Spleen (tissue), 11 donors: ENCODE measurements around the gene CD4. TPM values are rescaled to one million over a fixed set of nuclear protein-coding genes. Genes with fewer than 3 reads are reported as not detected.

ENCODE experiments used
- DNase-seq: peaks from one replicate; pipeline ENCODE4 v3.0.0-alpha.2; 2020
- H3K27ac ChIP-seq, 8 donors: fragments of 200-600 bp; sonication (generic) in 7 of 8; 1 replicate in 4 of 8; 2 replicates in 4 of 8; pipeline versions ENCODE4 v1.5.0 to v1.8.0; 2016 to 2021; ENCODE audit warnings: inconsistent platforms in 4 of 8, mild to moderate bottlenecking in 4 of 8, moderate library complexity in 1 of 8
- H3K27me3 ChIP-seq, 7 donors: fragments of 200-600 bp; sonication (generic) in 6 of 7; replicated peaks in 1 of 7; 1 replicate in 4 of 7; 2 replicates in 3 of 7; pipeline versions ENCODE4 v1.5.0 to v1.8.0; 2016 to 2021; ENCODE audit warnings: inconsistent platforms in 3 of 7, mild to moderate bottlenecking in 1 of 7
- H3K36me3 ChIP-seq, 6 donors: fragments of 200-600 bp; sonication (generic) in 5 of 6; 1 replicate in 4 of 6; 2 replicates in 2 of 6; pipeline versions ENCODE4 v1.5.0 to v1.8.0; 2016 to 2021; ENCODE audit warnings: inconsistent platforms in 2 of 6
- H3K4me1 ChIP-seq, 6 donors: fragments of 200-600 bp; sonication (generic) in 5 of 6; 1 replicate in 3 of 6; 2 replicates in 3 of 6; pipeline versions ENCODE4 v1.5.0 to v1.8.0; 2016 to 2021; ENCODE audit warnings: inconsistent platforms in 3 of 6
- H3K4me3 ChIP-seq, 8 donors: fragments of 200-600 bp; sonication (generic) in 7 of 8; 1 replicate in 4 of 8; 2 replicates in 4 of 8; pipeline versions ENCODE4 v1.5.0 to v1.8.0; 2016 to 2021; ENCODE audit warnings: inconsistent platforms in 4 of 8, mild to moderate bottlenecking in 4 of 8, moderate library complexity in 2 of 8
- H3K9me3 ChIP-seq, 8 donors: fragments of 200-600 bp; sonication (generic) in 7 of 8; 1 replicate in 4 of 8; 2 replicates in 4 of 8; pipeline versions ENCODE4 v1.5.0 to v1.8.0; 2016 to 2021; ENCODE audit warnings: inconsistent platforms in 4 of 8
- CTCF ChIP-seq, 11 experiments: fragments of 200-600 bp in 7 of 11; fragments of 450-650 bp in 4 of 11; sonication (generic) in 4 of 11; IDR thresholded peaks in 8 of 11; conservative IDR thresholded peaks in 3 of 11; 1 replicate in 7 of 11; 2 replicates in 4 of 11; pipeline versions ENCODE4 v1.4.0 to v1.8.0; 2016 to 2021; ENCODE audit warnings: antibody characterized with exemption in 11 of 11, inconsistent platforms in 4 of 11, mild to moderate bottlenecking in 1 of 11
- POLR2A ChIP-seq, 3 donors: fragments of 450-650 bp; IDR thresholded peaks; one replicate each; pipeline ENCODE4 v1.5.1; 2017; ENCODE audit warnings: antibody characterized with exemption in 3 of 3, mild to moderate bottlenecking in 1 of 3
- POLR2AphosphoS5 ChIP-seq, 3 donors: sonication (generic); formaldehyde crosslinking; IDR thresholded peaks; one replicate each; pipeline ENCODE4 v1.5.1; 2017; ENCODE audit warnings: antibody characterized with exemption in 3 of 3
- WGBS, 5 donors: extraction: QIAGEN DNeasy Blood & Tissue Kit in 3 of 5; methylation state at CpG; one replicate each; pipeline versions ENCODE4 v1.1.5 to v1.1.7; 2013 to 2018; 5-methylcytosine and 5-hydroxymethylcytosine counted together
- intact Hi-C: fragments of 100-400 bp; cut with DNase I; formaldehyde crosslinking; loops from one replicate; pipeline ENCODE4 v1.15.0; 2023; ENCODE audit warnings: low total_unique reads
- polyA plus RNA-seq, 3 donors: library from polyadenylated mRNA; stranded (reverse); fragments of 200-250 nt; gene quantifications; one replicate each; pipeline ENCODE4 v1.2.1, GENCODE V29; 2013
- total RNA-seq, 7 donors: library from RNA; depleted of rRNA in 3 of 7; stranded (reverse); fragments of >200 nt in 3 of 7; fragmentation: NEBNext Ultra II Directional in 4 of 7; extraction: Animal tissue kit (Norgen Biotek cat#: 25700) in 4 of 7; gene quantifications; one replicate each; pipeline versions ENCODE4 v1.1.0 to v1.2.1, GENCODE V29; 2016 to 2021
- donor health status: healthy with polysubstance abuse.
- donor health status: DM: no; HTN: no; CAD: no; lungs with moderate emphysema.
- donor health status: DM: no; HTN: no; CAD: no.
- donor health status: Bipolar disorder and iron deficiency.
- donor health status: healthy.
- donor health status: DM: no; HTN: no; CAD: no.
- donor health status: DM: yes; HTN: yes; CAD: no.

Gene CD4
- total and polyA plus RNA-seq, 10 donors = 21.8 to 207 (median 151) TPM

- no peaks in the 10 kb centered on the region for H3K9me3 ChIP-seq
- TF ChIP-seq POLR2A (IDR thresholded peaks at IDR 0.05) (no peak), POLR2AphosphoS5 (IDR thresholded peaks at IDR 0.05) (no peak), CTCF (IDR thresholded peaks at IDR 0.05 in 8 of 11, conservative IDR thresholded peaks at IDR 0.05 in 3 of 11) (no peak)
- intact Hi-C loops = no loop called here
- H3K27ac ChIP-seq = peak overlapping the region in 4 of 8 donors; percentile 37 to 84 (median 62)
- peaks cover 0 to 21% (median 0%) of the 10 kb centered on the region in 6 donors for H3K36me3 ChIP-seq
- 88 to 95% (median 93%) methylated on average over 10 of the region's 10 CpGs for WGBS, 5 donors
- H3K27me3 ChIP-seq = peaks cover 0 to 86% (median 24%) of the 10 kb centered on the region in 7 donors
- H3K4me1 ChIP-seq = peaks cover 4 to 94% (median 59%) of the 10 kb centered on the region in 6 donors
- no peak overlapping the region for H3K4me3 ChIP-seq
- DNase-seq = no peak
These were observed 18.7 kb upstream of the CD4 start for GRCh38 chr12:6770600-6770999.

- no peak for DNase-seq
- Histone ChIP-seq H3K4me3 (no peak overlapping the region), H3K9me3 (no peaks in the 10 kb centered on the region), H3K27ac (peak overlapping the region in 4 of 8 donors; percentile 37 to 84 (median 62)), H3K27me3 (peaks cover 0 to 86% (median 20%) of the 10 kb centered on the region in 7 donors), H3K36me3 (peaks cover 0 to 21% (median 0%) of the 10 kb centered on the region in 6 donors), H3K4me1 (peaks cover 0 to 94% (median 54%) of the 10 kb centered on the region in 6 donors)
- intact Hi-C loops = no loop called here
- TF ChIP-seq POLR2AphosphoS5 (IDR thresholded peaks at IDR 0.05) = peak in 2 of 3 donors; percentile 34 to 42
- TF ChIP-seq POLR2A (IDR thresholded peaks at IDR 0.05) = no peak
- no peak for TF ChIP-seq CTCF (IDR thresholded peaks at IDR 0.05 in 8 of 11, conservative IDR thresholded peaks at IDR 0.05 in 3 of 11)
- WGBS, 5 donors = 73 to 90% (median 84%) methylated on average over 2 to 4 of the region's 4 CpGs
These were observed 18.2 kb upstream of the CD4 start for GRCh38 chr12:6771091-6771495.

- TF ChIP-seq POLR2A (IDR thresholded peaks at IDR 0.05) = peak in 1 of 3 donors; percentile 5
- no peak for TF ChIP-seq CTCF (IDR thresholded peaks at IDR 0.05 in 8 of 11, conservative IDR thresholded peaks at IDR 0.05 in 3 of 11)
- H3K27ac ChIP-seq = peak overlapping the region in 4 of 8 donors; percentile 43 to 84 (median 79)
- H3K27me3 ChIP-seq = peaks cover 0 to 86% (median 20%) of the 10 kb centered on the region in 7 donors
- intact Hi-C loops = no loop called here
- no peak for DNase-seq
- no peaks in the 10 kb centered on the region for H3K9me3 ChIP-seq
- peaks cover 0 to 21% (median 0%) of the 10 kb centered on the region in 6 donors for H3K36me3 ChIP-seq
- peaks cover 0 to 93% (median 53%) of the 10 kb centered on the region in 6 donors for H3K4me1 ChIP-seq
- H3K4me3 ChIP-seq = peak overlapping the region in 2 of 8 donors; percentile 30 to 63
- WGBS, 5 donors = 69 to 75% (median 72%) methylated on average over 12 of the region's 12 CpGs
These were observed 17.6 kb upstream of the CD4 start for GRCh38 chr12:6771509-6772330.

GRCh38 chr12:6772331-6772695 lies 17.0 kb upstream of the CD4 start, which contains the start of gene LAG3:
Gene LAG3 (plus strand): TSS chr12:6772520. CDS start chr12:6772853, 333 bp downstream.
- H3K27me3 ChIP-seq = peaks cover 0 to 87% (median 20%) of the 10 kb centered on the region in 7 donors
- no peaks in the 10 kb centered on the region for H3K9me3 ChIP-seq
- no peak for DNase-seq
- peak within 1 kb of the TSS in 6 of 8 donors; percentile 4 to 63 (median 30) for H3K4me3 ChIP-seq
- peak within 1 kb of the TSS in 4 of 8 donors; percentile 65 to 84 (median 79) for H3K27ac ChIP-seq
- peaks cover 0 to 88% (median 48%) of the 10 kb centered on the region in 6 donors for H3K4me1 ChIP-seq
- TF ChIP-seq POLR2AphosphoS5 (IDR thresholded peaks at IDR 0.05) (peak in 2 of 3 donors; percentile 21 to 38), CTCF (IDR thresholded peaks at IDR 0.05 in 8 of 11, conservative IDR thresholded peaks at IDR 0.05 in 3 of 11) (no peak), POLR2A (IDR thresholded peaks at IDR 0.05) (no peak)
- intact Hi-C loops = no loop called here
- WGBS, 5 donors = 21 to 32% (median 29%) methylated on average over 8 to 15 of the region's 15 CpGs
- H3K36me3 ChIP-seq = peaks cover 0 to 25% (median 0%) of the 10 kb centered on the region in 6 donors
